Measurements from ENCODE around the gene ACVRL1.

Gene ACVRL1

DNA sequence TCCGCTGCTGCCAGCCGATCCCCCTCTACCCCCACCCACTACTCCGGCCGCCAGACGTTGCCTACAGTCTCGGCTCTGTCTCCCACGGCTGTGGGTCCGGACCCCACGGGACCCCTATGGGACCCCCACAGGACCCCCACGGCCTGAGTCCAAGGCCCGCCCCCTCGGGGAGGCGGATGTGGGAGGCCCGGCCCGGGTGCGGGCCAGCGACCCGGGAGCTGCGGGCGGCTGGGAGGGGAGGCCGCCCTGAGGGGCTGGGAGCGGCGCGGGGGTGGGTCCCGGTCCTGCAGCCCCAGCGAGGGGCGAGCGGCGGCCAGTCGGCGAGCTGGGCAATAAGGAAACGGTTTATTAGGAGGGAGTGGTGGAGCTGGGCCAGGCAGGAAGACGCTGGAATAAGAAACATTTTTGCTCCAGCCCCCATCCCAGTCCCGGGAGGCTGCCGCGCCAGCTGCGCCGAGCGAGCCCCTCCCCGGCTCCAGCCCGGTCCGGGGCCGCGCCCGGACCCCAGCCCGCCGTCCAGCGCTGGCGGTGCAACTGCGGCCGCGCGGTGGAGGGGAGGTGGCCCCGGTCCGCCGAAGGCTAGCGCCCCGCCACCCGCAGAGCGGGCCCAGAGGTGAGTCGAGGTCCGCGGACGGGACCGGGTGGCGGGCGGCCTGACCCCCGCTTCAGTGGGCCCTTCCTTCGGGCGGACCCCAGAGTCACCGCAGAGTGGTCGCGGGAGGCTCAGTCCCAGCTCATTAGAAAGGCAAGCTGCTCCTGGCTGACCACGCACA is at the start of gene ACVRL1:
Gene ACVRL1 (plus strand): TSS at position 422 of the 773 bp plus-strand sequence. CDS start 4,971 bp downstream, outside the sequence.
- Mint-ChIP-seq H3K4me3 (peak within 1 kb of the TSS; percentile 23), H3K4me1 (peaks cover 59% of the 10 kb centered on the region), H3K27ac (peak within 1 kb of the TSS; percentile 77), H3K36me3 (ENCODE audit: low read depth) (no peaks in the 10 kb centered on the region), H3K27me3 (ENCODE audit: low read depth, poor library complexity) (peaks cover 6% of the 10 kb centered on the region), H3K9me3 (no peaks in the 10 kb centered on the region)
- TF ChIP-seq, protein P1, sequence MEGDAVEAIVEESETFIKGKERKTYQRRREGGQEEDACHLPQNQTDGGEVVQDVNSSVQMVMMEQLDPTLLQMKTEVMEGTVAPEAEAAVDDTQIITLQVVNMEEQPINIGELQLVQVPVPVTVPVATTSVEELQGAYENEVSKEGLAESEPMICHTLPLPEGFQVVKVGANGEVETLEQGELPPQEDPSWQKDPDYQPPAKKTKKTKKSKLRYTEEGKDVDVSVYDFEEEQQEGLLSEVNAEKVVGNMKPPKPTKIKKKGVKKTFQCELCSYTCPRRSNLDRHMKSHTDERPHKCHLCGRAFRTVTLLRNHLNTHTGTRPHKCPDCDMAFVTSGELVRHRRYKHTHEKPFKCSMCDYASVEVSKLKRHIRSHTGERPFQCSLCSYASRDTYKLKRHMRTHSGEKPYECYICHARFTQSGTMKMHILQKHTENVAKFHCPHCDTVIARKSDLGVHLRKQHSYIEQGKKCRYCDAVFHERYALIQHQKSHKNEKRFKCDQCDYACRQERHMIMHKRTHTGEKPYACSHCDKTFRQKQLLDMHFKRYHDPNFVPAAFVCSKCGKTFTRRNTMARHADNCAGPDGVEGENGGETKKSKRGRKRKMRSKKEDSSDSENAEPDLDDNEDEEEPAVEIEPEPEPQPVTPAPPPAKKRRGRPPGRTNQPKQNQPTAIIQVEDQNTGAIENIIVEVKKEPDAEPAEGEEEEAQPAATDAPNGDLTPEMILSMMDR (IDR thresholded peaks at IDR 0.05): no peak
- no peak for DNase-seq

DNA sequence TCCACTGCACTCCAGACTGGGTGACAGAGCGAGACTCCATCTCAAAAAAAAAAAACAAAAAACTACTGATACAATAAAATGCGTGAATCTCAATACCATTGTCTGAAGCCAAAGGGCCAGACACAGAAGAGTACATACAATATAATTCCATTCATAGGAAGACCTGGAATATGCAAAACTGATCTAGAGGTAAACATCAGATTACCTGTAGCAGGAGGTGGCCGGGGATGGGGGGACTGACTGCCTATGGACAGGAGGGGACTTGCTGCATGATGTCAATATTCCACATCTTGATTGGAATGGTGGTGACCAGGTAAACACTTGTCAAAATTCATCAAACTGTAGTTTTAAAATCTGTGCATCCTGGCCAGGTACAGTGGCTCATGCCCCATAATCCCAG is 46.3 kb upstream of the ACVRL1 start:
- DNase-seq: no peak
- H3K4me3 Mint-ChIP-seq: no peak overlapping the region
- H3K27ac Mint-ChIP-seq: no peak overlapping the region

DNA sequence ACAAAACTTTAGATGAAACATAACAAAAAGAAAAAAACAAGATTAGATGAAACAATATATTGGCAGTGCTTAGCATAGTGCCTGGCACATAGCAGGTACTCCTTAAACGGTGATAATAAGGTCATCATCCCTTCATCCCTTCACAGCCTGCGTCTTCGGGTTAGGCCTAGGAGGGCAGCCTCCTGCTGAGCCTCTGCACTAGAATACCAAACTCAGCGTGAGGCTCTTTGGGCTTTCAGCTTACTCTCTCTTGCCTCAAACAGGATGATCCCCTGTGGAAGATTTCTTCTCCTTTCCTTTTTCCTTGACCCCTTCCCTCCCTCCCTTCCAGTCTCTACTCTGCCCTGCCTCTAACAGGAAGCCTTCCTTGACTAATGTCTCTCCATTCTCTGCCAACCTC is 44.4 kb upstream of the ACVRL1 start:
- no peak overlapping the region for H3K27ac Mint-ChIP-seq
- H3K4me3 Mint-ChIP-seq: peak overlapping the region; percentile 72
- H3K27me3 Mint-ChIP-seq (ENCODE audit: low read depth, poor library complexity): peaks cover 16% of the 10 kb centered on the region
- DNase-seq: no peak
- H3K9me3 Mint-ChIP-seq: no peaks in the 10 kb centered on the region
- TF ChIP-seq, protein P1 (IDR thresholded peaks at IDR 0.05): no peak
- H3K4me1 Mint-ChIP-seq: peaks cover 72% of the 10 kb centered on the region
- no peaks in the 10 kb centered on the region for H3K36me3 Mint-ChIP-seq (ENCODE audit: low read depth)

More for the DNA sequence above, 46.3 kb upstream of the ACVRL1 start:
- Mint-ChIP-seq H3K27me3 (ENCODE audit: low read depth, poor library complexity) (peaks cover 13% of the 10 kb centered on the region), H3K4me1 (peaks cover 67% of the 10 kb centered on the region), H3K36me3 (ENCODE audit: low read depth) (no peaks in the 10 kb centered on the region), H3K9me3 (no peaks in the 10 kb centered on the region)
- TF ChIP-seq, protein P1 (IDR thresholded peaks at IDR 0.05): no peak

DNA sequence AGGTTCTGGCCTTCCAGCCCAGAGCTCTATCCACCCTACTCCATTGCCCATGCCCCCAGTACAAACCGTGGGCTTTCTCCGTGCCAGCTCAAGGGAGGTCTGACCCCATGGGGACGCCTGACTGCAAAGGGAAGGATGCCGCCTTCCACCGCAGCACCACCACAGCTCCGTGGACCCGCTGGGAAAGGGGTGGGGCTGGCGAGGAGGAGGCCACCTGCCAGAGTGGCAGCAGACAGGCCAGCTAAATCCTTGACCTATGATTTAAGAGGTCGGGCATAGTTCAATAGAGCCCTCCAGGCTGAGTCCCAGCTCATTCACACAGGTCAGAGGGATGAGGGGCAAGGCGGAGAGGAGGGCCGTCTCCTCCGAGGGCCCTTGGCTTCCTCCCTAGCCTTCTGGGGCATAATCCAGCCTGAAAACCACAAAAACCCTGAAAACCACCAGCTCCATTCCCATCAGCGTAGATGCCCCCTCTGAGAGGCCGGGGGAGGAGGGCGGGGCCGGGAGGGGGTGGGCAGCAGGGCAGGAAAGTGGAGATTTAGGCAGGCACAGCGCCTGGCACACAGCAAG is 43.9 kb upstream of the ACVRL1 start:
- Mint-ChIP-seq H3K36me3 (ENCODE audit: low read depth) (no peaks in the 10 kb centered on the region), H3K27me3 (ENCODE audit: low read depth, poor library complexity) (peaks cover 15% of the 10 kb centered on the region), H3K4me1 (peaks cover 77% of the 10 kb centered on the region), H3K9me3 (no peaks in the 10 kb centered on the region), H3K27ac (peak overlapping the region; percentile 57), H3K4me3 (peak overlapping the region; percentile 72)
- DNase-seq: no peak
- TF ChIP-seq, protein P1 (IDR thresholded peaks at IDR 0.05): no peak

DNA sequence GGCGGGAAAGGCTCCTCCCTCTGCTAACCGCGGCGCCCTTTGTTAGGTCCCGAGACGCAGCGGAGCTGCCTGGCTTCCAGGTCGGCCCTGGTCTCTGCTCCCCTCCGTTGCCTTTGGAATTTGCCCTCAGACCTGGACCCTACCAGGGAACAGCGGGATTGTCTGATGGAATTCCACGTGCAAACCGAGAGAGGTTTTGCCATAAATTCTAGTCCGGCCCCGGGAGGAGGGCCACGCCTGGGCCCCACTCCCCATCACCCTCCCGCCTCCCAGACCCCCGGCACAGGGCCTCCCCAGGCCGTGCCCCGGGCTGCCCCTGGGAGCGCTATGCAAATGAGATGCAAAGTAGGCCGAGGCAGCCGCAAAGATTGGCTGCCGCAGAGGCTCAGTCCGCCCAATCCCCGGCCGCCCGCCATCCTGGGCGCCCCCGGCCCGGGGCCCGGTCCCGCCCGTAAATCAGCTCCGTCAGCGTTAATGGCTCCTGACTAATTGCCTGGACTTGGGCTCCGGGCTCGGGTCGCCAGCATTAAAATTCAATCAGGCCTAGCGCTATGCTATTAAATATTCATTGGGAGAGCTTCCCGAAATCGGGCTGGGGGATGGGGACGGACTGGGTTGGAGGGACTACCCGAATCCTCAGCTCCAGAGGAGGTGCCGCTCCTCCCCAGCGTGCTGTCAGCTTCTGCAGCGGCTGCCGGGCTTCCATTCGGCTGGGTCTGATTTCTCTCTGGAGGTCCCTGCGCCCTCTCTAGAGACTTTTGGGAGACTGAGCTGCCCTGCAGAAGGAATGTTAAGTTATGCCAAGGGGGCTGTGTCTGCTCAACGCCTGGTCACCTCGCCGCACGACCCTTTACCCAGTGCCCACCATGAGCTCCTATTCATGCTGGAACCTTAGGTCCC is 43.1 kb upstream of the ACVRL1 start:
- peak overlapping the region; percentile 94 for H3K27ac Mint-ChIP-seq
- no peaks in the 10 kb centered on the region for H3K9me3 Mint-ChIP-seq
- H3K36me3 Mint-ChIP-seq (ENCODE audit: low read depth): no peaks in the 10 kb centered on the region
- peaks cover 12% of the 10 kb centered on the region for H3K27me3 Mint-ChIP-seq (ENCODE audit: low read depth, poor library complexity)
- TF ChIP-seq, protein P1 (IDR thresholded peaks at IDR 0.05): no peak
- DNase-seq: peak; percentile 91
- H3K4me3 Mint-ChIP-seq: peak overlapping the region; percentile 72
- peaks cover 81% of the 10 kb centered on the region for H3K4me1 Mint-ChIP-seq
